Measurements from ENCODE around the gene MACROD1.

Gene MACROD1

DNA sequence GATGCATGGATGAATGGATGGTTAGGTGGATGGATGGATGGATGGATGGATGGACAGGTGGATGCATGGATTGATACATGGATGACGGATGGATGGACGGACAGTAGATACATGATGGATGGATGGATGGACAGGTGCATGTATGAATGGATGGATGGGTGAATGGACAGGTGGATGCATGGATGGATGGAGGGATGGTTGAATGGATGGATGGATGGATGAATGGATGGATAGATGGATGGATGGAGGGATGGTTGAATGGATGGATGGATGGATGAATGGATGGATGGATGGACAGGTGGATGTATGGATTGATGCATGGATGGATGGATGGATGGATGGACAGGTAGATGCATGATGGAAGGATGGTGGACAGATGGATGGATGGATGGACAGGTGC lies 51.7 kb downstream of the MACROD1 start:
- TF ChIP-seq, protein P1, sequence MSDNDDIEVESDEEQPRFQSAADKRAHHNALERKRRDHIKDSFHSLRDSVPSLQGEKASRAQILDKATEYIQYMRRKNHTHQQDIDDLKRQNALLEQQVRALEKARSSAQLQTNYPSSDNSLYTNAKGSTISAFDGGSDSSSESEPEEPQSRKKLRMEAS (IDR thresholded peaks at IDR 0.05) = no peak
- TF ChIP-seq TCF12 (IDR thresholded peaks at IDR 0.05; ENCODE audit: low read depth) = no peak
- no peak for TF ChIP-seq FOXM1 (IDR thresholded peaks at IDR 0.05; ENCODE audit: borderline replicate concordance, low read depth)
- no peak for TF ChIP-seq TAF1 (IDR thresholded peaks at IDR 0.05; ENCODE audit: low read depth)
- no peak for TF ChIP-seq TEAD4 (IDR thresholded peaks at IDR 0.05)
- no peak for TF ChIP-seq YY1 (IDR thresholded peaks at IDR 0.05; ENCODE audit: low read depth)
- no peak for TF ChIP-seq EGR1 (IDR thresholded peaks at IDR 0.05)
- TF ChIP-seq, protein P2, sequence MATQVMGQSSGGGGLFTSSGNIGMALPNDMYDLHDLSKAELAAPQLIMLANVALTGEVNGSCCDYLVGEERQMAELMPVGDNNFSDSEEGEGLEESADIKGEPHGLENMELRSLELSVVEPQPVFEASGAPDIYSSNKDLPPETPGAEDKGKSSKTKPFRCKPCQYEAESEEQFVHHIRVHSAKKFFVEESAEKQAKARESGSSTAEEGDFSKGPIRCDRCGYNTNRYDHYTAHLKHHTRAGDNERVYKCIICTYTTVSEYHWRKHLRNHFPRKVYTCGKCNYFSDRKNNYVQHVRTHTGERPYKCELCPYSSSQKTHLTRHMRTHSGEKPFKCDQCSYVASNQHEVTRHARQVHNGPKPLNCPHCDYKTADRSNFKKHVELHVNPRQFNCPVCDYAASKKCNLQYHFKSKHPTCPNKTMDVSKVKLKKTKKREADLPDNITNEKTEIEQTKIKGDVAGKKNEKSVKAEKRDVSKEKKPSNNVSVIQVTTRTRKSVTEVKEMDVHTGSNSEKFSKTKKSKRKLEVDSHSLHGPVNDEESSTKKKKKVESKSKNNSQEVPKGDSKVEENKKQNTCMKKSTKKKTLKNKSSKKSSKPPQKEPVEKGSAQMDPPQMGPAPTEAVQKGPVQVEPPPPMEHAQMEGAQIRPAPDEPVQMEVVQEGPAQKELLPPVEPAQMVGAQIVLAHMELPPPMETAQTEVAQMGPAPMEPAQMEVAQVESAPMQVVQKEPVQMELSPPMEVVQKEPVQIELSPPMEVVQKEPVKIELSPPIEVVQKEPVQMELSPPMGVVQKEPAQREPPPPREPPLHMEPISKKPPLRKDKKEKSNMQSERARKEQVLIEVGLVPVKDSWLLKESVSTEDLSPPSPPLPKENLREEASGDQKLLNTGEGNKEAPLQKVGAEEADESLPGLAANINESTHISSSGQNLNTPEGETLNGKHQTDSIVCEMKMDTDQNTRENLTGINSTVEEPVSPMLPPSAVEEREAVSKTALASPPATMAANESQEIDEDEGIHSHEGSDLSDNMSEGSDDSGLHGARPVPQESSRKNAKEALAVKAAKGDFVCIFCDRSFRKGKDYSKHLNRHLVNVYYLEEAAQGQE (IDR thresholded peaks at IDR 0.05; ENCODE audit: low read depth) = no peak
- no peak for TF ChIP-seq EP300 (IDR thresholded peaks at IDR 0.05; ENCODE audit: borderline replicate concordance)
- TF ChIP-seq ZBTB7A (IDR thresholded peaks at IDR 0.05; ENCODE audit: low read depth) = no peak
- TF ChIP-seq NFIC (IDR thresholded peaks at IDR 0.05) = no peak
- no peak for TF ChIP-seq RAD21 (IDR thresholded peaks at IDR 0.05; ENCODE audit: low read depth)
- TF ChIP-seq, protein P3, sequence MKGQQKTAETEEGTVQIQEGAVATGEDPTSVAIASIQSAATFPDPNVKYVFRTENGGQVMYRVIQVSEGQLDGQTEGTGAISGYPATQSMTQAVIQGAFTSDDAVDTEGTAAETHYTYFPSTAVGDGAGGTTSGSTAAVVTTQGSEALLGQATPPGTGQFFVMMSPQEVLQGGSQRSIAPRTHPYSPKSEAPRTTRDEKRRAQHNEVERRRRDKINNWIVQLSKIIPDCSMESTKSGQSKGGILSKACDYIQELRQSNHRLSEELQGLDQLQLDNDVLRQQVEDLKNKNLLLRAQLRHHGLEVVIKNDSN (IDR thresholded peaks at IDR 0.05) = no peak
- no peak for TF ChIP-seq CEBPB (IDR thresholded peaks at IDR 0.05)

DNA sequence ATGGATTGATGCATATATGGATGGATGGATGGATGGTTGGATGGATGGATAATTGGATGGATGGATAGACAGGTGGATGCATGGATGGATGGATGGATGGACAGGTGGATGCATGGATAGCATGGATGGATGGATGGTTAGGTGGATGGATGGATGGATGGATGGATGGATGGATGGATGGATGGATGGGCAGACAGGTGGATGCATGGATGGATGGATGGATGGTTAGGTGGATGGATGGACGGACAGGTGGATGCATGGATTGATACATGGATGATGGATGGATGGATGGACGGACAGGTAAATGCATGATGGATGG lies 52.5 kb downstream of the MACROD1 start:
- TF ChIP-seq TAF1 (IDR thresholded peaks at IDR 0.05; ENCODE audit: low read depth) = no peak
- no peak for TF ChIP-seq CEBPB (IDR thresholded peaks at IDR 0.05)
- TF ChIP-seq, protein P3 (IDR thresholded peaks at IDR 0.05) = no peak
- TF ChIP-seq, protein P2 (IDR thresholded peaks at IDR 0.05; ENCODE audit: low read depth) = no peak
- TF ChIP-seq ZBTB7A (IDR thresholded peaks at IDR 0.05; ENCODE audit: low read depth) = no peak
- TF ChIP-seq RAD21 (IDR thresholded peaks at IDR 0.05; ENCODE audit: low read depth) = no peak
- TF ChIP-seq FOXM1 (IDR thresholded peaks at IDR 0.05; ENCODE audit: borderline replicate concordance, low read depth) = no peak
- TF ChIP-seq, protein P1 (IDR thresholded peaks at IDR 0.05) = no peak

DNA sequence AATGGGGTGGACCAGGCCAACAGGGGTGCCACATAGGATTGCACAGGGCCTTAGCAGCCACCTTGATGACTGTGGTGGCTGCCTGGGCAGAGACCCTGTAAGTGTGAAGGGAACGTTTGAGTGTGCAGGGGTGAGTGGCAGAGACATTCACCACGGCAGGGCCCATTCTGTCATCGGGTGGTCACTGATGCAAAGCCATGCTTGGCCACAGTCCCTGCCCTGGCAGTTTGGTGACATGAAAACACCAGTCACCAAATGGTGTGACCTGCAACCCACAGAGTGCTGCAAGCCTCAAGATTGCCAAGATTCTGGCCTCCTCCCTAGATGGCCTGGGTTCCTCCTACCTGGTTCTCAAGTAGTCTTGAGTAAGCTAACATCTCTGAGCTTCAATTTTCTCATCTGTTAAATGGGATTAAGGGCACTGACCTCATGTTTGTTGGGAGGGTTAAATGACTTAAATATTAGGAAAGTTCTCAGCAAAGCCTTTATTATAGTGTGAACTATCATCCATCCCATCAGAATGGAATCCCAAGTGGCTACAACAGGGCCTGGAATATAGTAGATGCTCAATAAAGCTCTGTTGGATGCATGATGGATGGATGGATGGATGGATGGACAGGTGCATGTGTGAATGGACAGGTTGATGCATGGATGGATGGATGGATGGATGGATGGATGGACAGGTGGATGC lies 53.0 kb downstream of the MACROD1 start:
- TF ChIP-seq, protein P2 (IDR thresholded peaks at IDR 0.05; ENCODE audit: low read depth) = no peak
- TF ChIP-seq CREB1 (IDR thresholded peaks at IDR 0.05; ENCODE audit: low read depth) (no peak), EP300 (IDR thresholded peaks at IDR 0.05; ENCODE audit: borderline replicate concordance) (no peak), TCF12 (IDR thresholded peaks at IDR 0.05; ENCODE audit: low read depth) (no peak)
- TF ChIP-seq, protein P1 (IDR thresholded peaks at IDR 0.05) = no peak
- TF ChIP-seq, protein P3 (IDR thresholded peaks at IDR 0.05) = no peak

All from Ishikawa (cell line).